HepG2 (cell line): ENCODE results near the gene DYSF. TPM values are rescaled to one million over a fixed set of nuclear protein-coding genes. Genes with fewer than 3 reads are reported as not detected.

Experiments used
- ATAC-seq: fragments of 200-7000 bp; cut with Tn5 transposase; 3 replicates; pipeline ENCODE4 v1.9.1; 2020; ENCODE audit warnings: mild to moderate bottlenecking, moderate library complexity
- BruUV-seq: library from RNA; stranded (reverse); fragments of 400-500 nt; replicated peaks from 2 replicates; lab custom pipeline; 2021; lab: Mats Ljungman, UMichigan
- CTCF ChIA-PET: fragments of 300-600 bp; formaldehyde crosslinking; extraction: SDS; loops from one replicate; lab custom pipeline; 2021; ENCODE audit warnings: low total read pairs, inconsistent platforms, low intra/inter-chr PET ratio; lab: Yijun Ruan, JAX
- POLR2A ChIA-PET: fragments of 350-600 bp; sonication (Branson Sonifier 250); formaldehyde crosslinking; loops from one replicate; lab custom pipeline; 2020; ENCODE audit warnings: antibody characterized with exemption, inconsistent platforms; lab: Yijun Ruan, JAX
- DNase-seq: peaks from one replicate; pipeline ENCODE4 v3.0.0-alpha.2; 2015; ENCODE audit warnings: low spot score
- FAIRE-seq: peaks from 3 replicates; lab custom pipeline; 2011; peaks lifted over from hg19 to GRCh38; lab: Jason Lieb, UNC
- H2AFZ ChIP-seq: one replicate; pipeline ENCODE4 v1.6.1; 2011; ENCODE audit warnings: low read length, inconsistent platforms
- H3K27ac ChIP-seq: fragments of 300-600 bp; 3 replicates; pipeline ENCODE4 v1.8.0; 2011; ENCODE audit warnings: mixed run types, mild to moderate bottlenecking, mixed read lengths, low read length, inconsistent platforms; ENCODE audit not compliant: insufficient read depth; ENCODE audit errors: extremely low read length
- H3K27me3 ChIP-seq, 2 experiments: fragments of 200-600 bp in 1 of 2; 2 replicates in 1 of 2; 3 replicates in 1 of 2; pipeline versions ENCODE4 v1.6.0 to v1.8.0; 2011; ENCODE audit warnings: low read length in 2 of 2, mild to moderate bottlenecking in 2 of 2, moderate library complexity in 2 of 2, inconsistent platforms in 1 of 2; ENCODE audit not compliant: insufficient read depth in 2 of 2, control insufficient read depth in 1 of 2
- H3K36me3 ChIP-seq, 2 experiments: fragments of 200-600 bp in 1 of 2; replicated peaks in 1 of 2; 2 replicates in 1 of 2; 3 replicates in 1 of 2; pipeline versions ENCODE4 v1.5.1 to v1.8.0; 2011; ENCODE audit warnings: low read length in 2 of 2, inconsistent platforms in 1 of 2; ENCODE audit not compliant: insufficient read depth in 2 of 2, control insufficient read depth in 1 of 2
- H3K4me1 ChIP-seq: 2 replicates; pipeline ENCODE4 v1.5.1; 2012; ENCODE audit warnings: low read length, inconsistent platforms; ENCODE audit not compliant: insufficient read depth
- H3K4me2 ChIP-seq: 2 replicates; pipeline ENCODE4 v1.6.0; 2011; ENCODE audit warnings: low read depth, low read length, inconsistent platforms
- H3K4me3 ChIP-seq, 3 experiments: fragments of 200-600 bp in 1 of 3; sonication (generic), shearing (Covaris generic) in 1 of 3; replicated peaks in 1 of 3; 2 replicates each; pipeline ENCODE4 v1.5.1; 2011 to 2016; ENCODE audit warnings: low read length in 3 of 3, inconsistent platforms in 2 of 3, low read depth in 2 of 3, mild to moderate bottlenecking in 2 of 3, control low read depth in 1 of 3, mixed read lengths in 1 of 3; ENCODE audit not compliant: insufficient read depth in 1 of 3
- H3K79me2 ChIP-seq: one replicate; pipeline ENCODE4 v1.6.1; 2011; ENCODE audit warnings: low read length, inconsistent platforms; ENCODE audit not compliant: insufficient read depth
- H3K9ac ChIP-seq: 2 replicates; pipeline ENCODE4 v1.6.0; 2011; ENCODE audit warnings: mild to moderate bottlenecking, low read depth, low read length, inconsistent platforms; ENCODE audit not compliant: insufficient read depth
- H3K9me3 ChIP-seq: 2 replicates; pipeline ENCODE4 v1.5.1; 2012; ENCODE audit warnings: mild to moderate bottlenecking, low read length
- H4K20me1 ChIP-seq: 2 replicates; pipeline ENCODE4 v1.6.0; 2011; ENCODE audit warnings: inconsistent platforms, mild to moderate bottlenecking, low read length, moderate library complexity; ENCODE audit not compliant: insufficient read depth
- KLF6 ChIP-seq: IDR thresholded peaks from 2 replicates; pipeline ENCODE4 v1.8.0; 2016; ENCODE audit warnings: missing biosample characterization, missing genetic modification reagents
- TMF1 ChIP-seq: sonication (generic); formaldehyde crosslinking; IDR thresholded peaks from 2 replicates; pipeline ENCODE4 v1.8.1; 2022; ENCODE audit warnings: low read depth, missing genetic modification reagents
- ZNF138 ChIP-seq: sonication (generic); formaldehyde crosslinking; IDR thresholded peaks from 2 replicates; pipeline ENCODE4 v1.5.0; 2020; ENCODE audit warnings: mild to moderate bottlenecking, low read depth, missing genetic modification reagents
- ZNF782 ChIP-seq: sonication (generic); formaldehyde crosslinking; IDR thresholded peaks from 2 replicates; pipeline ENCODE4 v1.4.0; 2020; ENCODE audit warnings: missing genetic modification reagents, mild to moderate bottlenecking, borderline replicate concordance
- WGBS: methylation state at CpG from one replicate; pipeline ENCODE4 v1.1.6; 2017; ENCODE audit warnings: low lambda C conversion rate; 5-methylcytosine and 5-hydroxymethylcytosine counted together
- in situ Hi-C: cut with HindIII; loops from 2 replicates; pipeline ENCODE4 v1.10.0; 2017; ENCODE audit warnings: low pct_unique_long_range_greater_than_20kb; ENCODE audit not compliant: extremely low pct_ligation_motif_present
- intact Hi-C: fragments of 100-400 bp; cut with micrococcal nuclease; formaldehyde crosslinking; loops from one replicate; pipeline ENCODE4 v1.10.0; 2022; ENCODE audit not compliant: unreplicated experiment
- polyA plus RNA-seq, 8 experiments: library from polyadenylated mRNA; depleted of rRNA in 3 of 8; stranded (reverse) in 7 of 8; unstranded in 1 of 8; fragments of >200 nt; fragmentation: Illumina TruSeq in 4 of 8; extraction: Trizol in 4 of 8; gene quantifications; 2 replicates each; pipeline versions ENCODE4 v1.2.1 to v1.2.3, GENCODE V29; 2011 to 2016; ENCODE audit warnings: low read depth in 4 of 8, missing spikeins in 1 of 8, mixed read lengths in 1 of 8; ENCODE audit not compliant: insufficient read depth in 1 of 8
- total RNA-seq, 5 experiments: library from RNA; depleted of rRNA; stranded (reverse); fragments of >200 nt; fragmentation: Illumina TruSeq; extraction: Trizol; gene quantifications; 2 replicates each; pipeline ENCODE4 v1.2.3, GENCODE V29; 2016; ENCODE audit warnings: low read depth in 1 of 5
- TF ChIP-seq, protein P1 (sequence below): sonication (generic); formaldehyde crosslinking; IDR thresholded peaks from 2 replicates; pipeline ENCODE4 v1.5.0; 2020; ENCODE audit warnings: mild to moderate bottlenecking, missing genetic modification reagents, borderline replicate concordance
- TF ChIP-seq, protein P2 (sequence below): sonication (generic); formaldehyde crosslinking; IDR thresholded peaks from 2 replicates; pipeline ENCODE4 v1.5.0; 2020; ENCODE audit warnings: mild to moderate bottlenecking, missing genetic modification reagents, borderline replicate concordance
- TF ChIP-seq, protein P3 (sequence below): sonication (generic); formaldehyde crosslinking; IDR thresholded peaks from 2 replicates; pipeline ENCODE4 v1.4.0; 2020; ENCODE audit warnings: missing genetic modification reagents

The DYSF gene
- total and polyA plus RNA-seq, 2 of the 13 experiments (the other 11 are each of a cell fraction or from before 2014, with no cell fraction given), result 0.15 to 2.4 TPM

- TF ChIP-seq, protein P1, sequence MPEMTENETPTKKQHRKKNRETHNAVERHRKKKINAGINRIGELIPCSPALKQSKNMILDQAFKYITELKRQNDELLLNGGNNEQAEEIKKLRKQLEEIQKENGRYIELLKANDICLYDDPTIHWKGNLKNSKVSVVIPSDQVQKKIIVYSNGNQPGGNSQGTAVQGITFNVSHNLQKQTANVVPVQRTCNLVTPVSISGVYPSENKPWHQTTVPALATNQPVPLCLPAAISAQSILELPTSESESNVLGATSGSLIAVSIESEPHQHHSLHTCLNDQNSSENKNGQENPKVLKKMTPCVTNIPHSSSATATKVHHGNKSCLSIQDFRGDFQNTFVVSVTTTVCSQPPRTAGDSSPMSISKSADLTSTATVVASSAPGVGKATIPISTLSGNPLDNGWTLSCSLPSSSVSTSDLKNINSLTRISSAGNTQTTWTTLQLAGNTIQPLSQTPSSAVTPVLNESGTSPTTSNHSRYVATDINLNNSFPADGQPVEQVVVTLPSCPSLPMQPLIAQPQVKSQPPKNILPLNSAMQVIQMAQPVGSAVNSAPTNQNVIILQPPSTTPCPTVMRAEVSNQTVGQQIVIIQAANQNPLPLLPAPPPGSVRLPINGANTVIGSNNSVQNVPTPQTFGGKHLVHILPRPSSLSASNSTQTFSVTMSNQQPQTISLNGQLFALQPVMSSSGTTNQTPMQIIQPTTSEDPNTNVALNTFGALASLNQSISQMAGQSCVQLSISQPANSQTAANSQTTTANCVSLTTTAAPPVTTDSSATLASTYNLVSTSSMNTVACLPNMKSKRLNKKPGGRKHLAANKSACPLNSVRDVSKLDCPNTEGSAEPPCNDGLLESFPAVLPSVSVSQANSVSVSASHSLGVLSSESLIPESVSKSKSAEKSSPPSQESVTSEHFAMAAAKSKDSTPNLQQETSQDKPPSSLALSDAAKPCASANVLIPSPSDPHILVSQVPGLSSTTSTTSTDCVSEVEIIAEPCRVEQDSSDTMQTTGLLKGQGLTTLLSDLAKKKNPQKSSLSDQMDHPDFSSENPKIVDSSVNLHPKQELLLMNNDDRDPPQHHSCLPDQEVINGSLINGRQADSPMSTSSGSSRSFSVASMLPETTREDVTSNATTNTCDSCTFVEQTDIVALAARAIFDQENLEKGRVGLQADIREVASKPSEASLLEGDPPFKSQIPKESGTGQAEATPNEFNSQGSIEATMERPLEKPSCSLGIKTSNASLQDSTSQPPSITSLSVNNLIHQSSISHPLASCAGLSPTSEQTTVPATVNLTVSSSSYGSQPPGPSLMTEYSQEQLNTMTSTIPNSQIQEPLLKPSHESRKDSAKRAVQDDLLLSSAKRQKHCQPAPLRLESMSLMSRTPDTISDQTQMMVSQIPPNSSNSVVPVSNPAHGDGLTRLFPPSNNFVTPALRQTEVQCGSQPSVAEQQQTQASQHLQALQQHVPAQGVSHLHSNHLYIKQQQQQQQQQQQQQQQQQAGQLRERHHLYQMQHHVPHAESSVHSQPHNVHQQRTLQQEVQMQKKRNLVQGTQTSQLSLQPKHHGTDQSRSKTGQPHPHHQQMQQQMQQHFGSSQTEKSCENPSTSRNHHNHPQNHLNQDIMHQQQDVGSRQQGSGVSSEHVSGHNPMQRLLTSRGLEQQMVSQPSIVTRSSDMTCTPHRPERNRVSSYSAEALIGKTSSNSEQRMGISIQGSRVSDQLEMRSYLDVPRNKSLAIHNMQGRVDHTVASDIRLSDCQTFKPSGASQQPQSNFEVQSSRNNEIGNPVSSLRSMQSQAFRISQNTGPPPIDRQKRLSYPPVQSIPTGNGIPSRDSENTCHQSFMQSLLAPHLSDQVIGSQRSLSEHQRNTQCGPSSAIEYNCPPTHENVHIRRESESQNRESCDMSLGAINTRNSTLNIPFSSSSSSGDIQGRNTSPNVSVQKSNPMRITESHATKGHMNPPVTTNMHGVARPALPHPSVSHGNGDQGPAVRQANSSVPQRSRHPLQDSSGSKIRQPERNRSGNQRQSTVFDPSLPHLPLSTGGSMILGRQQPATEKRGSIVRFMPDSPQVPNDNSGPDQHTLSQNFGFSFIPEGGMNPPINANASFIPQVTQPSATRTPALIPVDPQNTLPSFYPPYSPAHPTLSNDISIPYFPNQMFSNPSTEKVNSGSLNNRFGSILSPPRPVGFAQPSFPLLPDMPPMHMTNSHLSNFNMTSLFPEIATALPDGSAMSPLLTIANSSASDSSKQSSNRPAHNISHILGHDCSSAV (CRISPR knock-in tag), result no peak
- TF ChIP-seq, all 625 proteins: peak for 0
These were observed 73.6 kb downstream of the DYSF start (continued) for GRCh38 chr2:71526975-71527374.

- 17% methylated on average over 10 of the region's 10 CpGs for WGBS
- no peak overlapping the region for H3K4me3 ChIP-seq
- no TSS peak for BruUV-seq
- FAIRE-seq, result no peak
- in situ Hi-C loops (loop anchor here (25.0 kb wide), 2 partner anchors 1209 to 1334 kb away; no protein-coding TSS in a partner anchor), intact Hi-C loops (no loop called here)
- POLR2A ChIA-PET, result no interaction called here
- H2AFZ ChIP-seq, result no peak overlapping the region
- CTCF ChIA-PET, result no interaction called here
- H4K20me1 ChIP-seq, result no peaks in the 10 kb centered on the region
- H3K4me2 ChIP-seq, result no peak overlapping the region
- H3K9ac ChIP-seq, result no peak overlapping the region
- no peak for ATAC-seq
- H3K9me3 ChIP-seq, result no peaks in the 10 kb centered on the region
- H3K27ac ChIP-seq, result no peak overlapping the region
- H3K79me2 ChIP-seq, result no peaks in the 10 kb centered on the region
- H3K27me3 ChIP-seq, result peaks cover 2 to 39% of the 10 kb centered on the region in 2 experiments; a peak in 4 of 5 replicates
- H3K4me1 ChIP-seq, result peaks cover 15% of the 10 kb centered on the region
- H3K36me3 ChIP-seq, result no peaks in the 10 kb centered on the region
- no peak for DNase-seq
- TF ChIP-seq ZNF138, result no peak
- TF ChIP-seq ZNF782, result no peak
- no peak for TF ChIP-seq KLF6
- TF ChIP-seq, protein P2, sequence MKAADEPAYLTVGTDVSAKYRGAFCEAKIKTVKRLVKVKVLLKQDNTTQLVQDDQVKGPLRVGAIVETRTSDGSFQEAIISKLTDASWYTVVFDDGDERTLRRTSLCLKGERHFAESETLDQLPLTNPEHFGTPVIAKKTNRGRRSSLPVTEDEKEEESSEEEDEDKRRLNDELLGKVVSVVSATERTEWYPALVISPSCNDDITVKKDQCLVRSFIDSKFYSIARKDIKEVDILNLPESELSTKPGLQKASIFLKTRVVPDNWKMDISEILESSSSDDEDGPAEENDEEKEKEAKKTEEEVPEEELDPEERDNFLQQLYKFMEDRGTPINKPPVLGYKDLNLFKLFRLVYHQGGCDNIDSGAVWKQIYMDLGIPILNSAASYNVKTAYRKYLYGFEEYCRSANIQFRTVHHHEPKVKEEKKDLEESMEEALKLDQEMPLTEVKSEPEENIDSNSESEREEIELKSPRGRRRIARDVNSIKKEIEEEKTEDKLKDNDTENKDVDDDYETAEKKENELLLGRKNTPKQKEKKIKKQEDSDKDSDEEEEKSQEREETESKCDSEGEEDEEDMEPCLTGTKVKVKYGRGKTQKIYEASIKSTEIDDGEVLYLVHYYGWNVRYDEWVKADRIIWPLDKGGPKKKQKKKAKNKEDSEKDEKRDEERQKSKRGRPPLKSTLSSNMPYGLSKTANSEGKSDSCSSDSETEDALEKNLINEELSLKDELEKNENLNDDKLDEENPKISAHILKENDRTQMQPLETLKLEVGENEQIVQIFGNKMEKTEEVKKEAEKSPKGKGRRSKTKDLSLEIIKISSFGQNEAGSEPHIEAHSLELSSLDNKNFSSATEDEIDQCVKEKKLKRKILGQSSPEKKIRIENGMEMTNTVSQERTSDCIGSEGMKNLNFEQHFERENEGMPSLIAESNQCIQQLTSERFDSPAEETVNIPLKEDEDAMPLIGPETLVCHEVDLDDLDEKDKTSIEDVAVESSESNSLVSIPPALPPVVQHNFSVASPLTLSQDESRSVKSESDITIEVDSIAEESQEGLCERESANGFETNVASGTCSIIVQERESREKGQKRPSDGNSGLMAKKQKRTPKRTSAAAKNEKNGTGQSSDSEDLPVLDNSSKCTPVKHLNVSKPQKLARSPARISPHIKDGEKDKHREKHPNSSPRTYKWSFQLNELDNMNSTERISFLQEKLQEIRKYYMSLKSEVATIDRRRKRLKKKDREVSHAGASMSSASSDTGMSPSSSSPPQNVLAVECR (CRISPR knock-in tag), result no peak
- TF ChIP-seq TMF1, result no peak
- TF ChIP-seq, protein P3, sequence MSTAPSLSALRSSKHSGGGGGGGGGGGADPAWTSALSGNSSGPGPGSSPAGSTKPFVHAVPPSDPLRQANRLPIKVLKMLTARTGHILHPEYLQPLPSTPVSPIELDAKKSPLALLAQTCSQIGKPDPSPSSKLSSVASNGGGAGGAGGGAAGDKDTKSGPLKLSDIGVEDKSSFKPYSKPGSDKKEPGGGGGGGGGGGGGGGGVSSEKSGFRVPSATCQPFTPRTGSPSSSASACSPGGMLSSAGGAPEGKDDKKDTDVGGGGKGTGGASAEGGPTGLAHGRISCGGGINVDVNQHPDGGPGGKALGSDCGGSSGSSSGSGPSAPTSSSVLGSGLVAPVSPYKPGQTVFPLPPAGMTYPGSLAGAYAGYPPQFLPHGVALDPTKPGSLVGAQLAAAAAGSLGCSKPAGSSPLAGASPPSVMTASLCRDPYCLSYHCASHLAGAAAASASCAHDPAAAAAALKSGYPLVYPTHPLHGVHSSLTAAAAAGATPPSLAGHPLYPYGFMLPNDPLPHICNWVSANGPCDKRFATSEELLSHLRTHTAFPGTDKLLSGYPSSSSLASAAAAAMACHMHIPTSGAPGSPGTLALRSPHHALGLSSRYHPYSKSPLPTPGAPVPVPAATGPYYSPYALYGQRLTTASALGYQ, result no peak
These were observed 74.8 kb downstream of the DYSF start for GRCh38 chr2:71528131-71528591.
